Endometrial microvascular endothelial cells (primary cell): ENCODE measurements around the gene ELL. TPM values are rescaled to one million over a fixed set of nuclear protein-coding genes. Genes with fewer than 3 reads are reported as not detected.

Source experiments
- in situ Hi-C: cut with HindIII; loops from 2 replicates; pipeline ENCODE4 v1.10.0; 2017; ENCODE audit warnings: low sequenced_read_pairs, low pct_unique_long_range_greater_than_20kb; ENCODE audit errors: inconsistent ontology term
- total RNA-seq: library from RNA; depleted of rRNA; stranded (reverse); fragments of >200 nt; gene quantifications from one replicate; pipeline ENCODE4 v1.2.3, GENCODE V29; 2015; ENCODE audit errors: inconsistent ontology term

The ELL gene
- total RNA-seq, 1 donor from 2014 or later = 18.6 TPM

DNA sequence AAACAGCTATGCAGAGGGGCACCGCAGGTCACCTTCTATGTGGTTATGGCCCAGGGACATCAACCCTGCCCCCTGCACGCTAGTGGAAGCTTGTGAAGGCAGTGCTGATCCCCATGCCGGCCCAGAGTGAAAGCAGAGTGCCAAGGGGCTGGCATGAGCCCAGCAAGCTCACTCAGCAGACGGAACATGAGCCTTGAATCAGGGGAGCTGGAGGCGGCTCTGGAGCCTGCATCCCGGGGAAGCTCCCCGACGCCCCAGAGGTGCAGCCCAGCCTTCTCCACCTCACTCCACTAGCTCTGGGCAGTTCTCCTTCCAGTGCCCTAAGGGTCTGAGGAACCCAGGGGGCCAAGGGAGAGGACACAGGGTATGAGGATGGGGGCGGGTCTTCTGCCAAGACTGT is 64.9 kb downstream of the ELL start:
- in situ Hi-C loops = no loop called here

DNA sequence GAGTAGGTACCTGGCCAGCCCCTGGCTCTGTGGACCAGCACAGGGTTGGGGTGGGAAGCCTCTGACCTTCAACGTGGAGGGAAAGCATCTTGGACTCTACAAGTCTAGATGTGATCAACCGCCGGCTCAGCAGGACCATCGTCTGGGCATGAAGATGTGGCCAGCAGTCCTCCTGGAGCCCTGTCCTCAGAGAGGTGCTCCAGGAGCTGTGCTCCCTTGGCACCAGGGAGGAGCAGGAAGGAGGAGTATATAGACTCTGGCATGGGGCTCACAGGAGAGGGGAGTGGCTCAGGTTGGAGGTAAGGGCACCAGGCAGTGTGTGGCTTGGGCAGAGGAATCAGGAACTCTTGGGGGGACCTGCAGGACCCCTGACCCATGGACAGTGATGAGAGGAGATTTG is 65.6 kb downstream of the ELL start:
- in situ Hi-C loops = no loop called here

DNA sequence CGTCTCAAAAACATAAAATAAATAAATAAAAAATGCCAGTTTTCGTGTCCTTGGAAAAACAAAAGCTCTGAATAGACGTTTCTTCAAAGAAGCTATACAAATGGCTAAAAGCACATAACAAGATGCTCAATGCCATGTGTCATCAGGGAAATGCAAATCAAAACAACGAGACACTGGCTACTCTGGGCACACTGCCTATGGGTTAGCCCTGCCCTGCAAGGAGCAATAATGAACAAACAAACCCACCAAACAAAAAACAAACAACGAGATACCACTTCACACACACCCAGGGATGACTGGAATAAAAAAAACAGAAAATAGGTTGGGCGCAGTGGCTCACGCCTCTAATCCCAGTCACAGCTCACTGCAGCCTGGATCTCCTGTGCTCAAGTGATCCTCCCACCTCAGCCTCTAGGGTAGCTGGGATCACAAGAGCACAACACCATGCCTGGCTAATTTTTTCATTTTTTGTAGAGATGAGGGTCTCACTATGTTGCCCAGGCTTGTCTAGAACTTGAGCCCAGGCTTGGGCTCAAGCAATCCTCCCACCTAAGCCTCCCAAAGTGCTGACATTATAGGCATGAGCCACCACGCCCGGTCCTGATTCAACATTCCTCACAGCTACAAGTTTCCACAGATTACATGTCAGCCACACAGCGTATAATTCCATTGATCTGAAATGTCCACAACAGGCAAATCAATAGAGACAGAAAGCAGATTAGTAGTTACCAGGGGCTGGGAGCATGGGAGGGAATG is 68.4 kb downstream of the ELL start:
- in situ Hi-C loops = no loop called here

DNA sequence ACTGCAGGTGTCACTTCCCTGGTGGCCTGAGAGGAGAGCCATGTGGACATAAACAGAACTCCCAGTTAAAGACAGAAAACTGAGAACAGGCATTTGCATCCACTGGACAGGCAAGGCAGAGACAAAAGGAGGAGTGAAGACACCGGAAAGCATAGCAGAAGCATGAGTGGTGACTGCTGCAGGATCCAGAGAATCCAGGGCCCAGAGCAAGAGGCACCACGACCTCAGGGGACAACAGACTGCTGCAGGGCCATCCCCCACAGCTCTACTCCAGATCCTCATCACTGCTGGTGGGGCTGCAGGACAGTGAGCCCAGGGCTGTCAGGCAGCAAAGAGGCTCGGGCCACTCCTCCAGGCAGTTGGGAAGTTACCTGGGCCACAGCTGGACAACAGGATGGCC is 69.5 kb downstream of the ELL start:
- in situ Hi-C loops = no loop called here

DNA sequence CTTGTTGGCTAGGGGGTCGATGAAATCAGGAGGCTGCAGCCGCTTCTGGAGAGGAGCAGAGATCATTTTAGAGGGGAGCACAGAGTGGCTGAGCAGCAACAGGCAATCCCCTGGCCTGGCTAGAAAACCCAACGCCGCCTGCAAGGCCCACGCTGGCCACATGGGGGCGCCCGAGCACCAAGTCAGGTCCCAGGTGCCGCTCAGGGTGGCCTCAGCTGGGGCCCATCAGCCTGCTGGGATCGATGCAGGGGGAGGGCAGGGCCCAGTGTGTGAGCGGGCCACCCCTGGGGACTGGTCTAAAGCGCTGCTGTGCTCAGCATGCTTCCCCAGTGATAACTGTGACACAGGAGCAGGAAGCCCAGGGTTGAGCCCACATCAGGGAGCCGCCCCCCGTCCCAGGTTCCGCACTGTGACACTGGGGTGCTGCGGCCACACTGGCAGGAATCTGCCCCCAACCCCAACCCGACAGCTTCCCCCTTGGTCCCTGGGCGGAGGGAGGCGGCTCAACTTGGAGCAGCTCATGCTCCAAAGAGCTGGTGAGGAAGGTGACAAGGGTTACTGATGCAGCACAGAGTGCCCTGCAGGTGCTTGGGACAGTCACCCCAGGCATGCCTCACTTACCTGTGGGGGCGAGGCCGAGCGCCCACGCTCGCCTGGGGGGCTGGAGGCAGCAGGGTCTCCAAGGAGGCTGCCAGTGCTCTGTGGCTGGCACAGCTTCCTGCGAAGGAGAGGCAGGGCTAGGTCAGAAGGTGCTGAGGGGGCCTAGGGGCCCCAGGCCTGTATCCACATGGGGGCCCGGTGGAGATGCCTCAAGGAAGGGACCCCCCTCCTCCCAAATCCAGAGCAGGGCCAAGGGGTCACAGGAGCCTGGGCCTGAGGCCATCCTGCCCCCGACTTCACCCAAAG is 70.7 kb downstream of the ELL start:
- in situ Hi-C loops = no loop called here

DNA sequence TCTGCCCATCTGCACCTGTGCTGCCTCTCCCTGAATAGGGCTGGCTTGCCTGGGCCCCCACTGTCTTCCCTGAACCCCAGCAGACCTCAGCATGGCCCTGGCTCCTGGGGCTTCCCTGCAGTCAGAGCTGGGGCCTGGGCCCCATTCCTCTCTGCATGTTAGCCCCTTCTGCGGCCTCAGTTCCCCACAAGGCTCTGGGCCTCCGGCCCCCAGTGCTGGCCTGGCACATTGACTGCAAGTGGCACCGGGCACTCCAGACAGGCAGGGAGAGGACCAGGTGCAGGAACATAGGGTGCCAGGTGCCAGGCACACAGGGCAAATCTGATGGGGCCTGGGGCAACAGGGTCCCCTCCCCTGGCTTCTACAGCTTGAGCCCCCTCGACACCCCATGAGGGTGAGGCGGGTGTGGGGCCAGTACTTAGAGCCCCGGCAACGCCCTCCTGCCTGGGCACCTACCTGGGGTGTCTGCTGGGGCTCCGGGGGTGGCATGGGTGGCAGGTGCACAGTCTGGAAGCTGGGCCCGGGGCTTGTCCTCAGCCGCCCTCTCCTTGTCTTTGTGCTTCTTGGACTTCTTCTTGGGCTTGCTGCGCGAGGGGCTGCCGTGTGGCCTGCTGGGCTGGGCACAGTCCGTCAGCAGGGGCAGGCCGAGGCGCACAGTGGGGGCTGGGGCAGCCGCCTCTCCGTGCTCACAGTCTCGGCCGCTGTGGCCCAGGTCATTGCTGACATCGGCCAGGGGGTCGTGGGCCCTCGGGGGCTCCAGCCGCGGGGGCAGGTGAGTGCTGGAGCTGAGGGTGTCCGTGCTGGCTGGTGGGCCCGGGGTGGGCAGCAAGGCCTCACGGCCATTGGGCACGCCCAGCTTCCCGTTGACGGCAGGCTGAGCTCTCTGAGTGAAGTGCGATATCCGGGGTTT is 71.6 kb downstream of the ELL start:
- in situ Hi-C loops = no loop called here

DNA sequence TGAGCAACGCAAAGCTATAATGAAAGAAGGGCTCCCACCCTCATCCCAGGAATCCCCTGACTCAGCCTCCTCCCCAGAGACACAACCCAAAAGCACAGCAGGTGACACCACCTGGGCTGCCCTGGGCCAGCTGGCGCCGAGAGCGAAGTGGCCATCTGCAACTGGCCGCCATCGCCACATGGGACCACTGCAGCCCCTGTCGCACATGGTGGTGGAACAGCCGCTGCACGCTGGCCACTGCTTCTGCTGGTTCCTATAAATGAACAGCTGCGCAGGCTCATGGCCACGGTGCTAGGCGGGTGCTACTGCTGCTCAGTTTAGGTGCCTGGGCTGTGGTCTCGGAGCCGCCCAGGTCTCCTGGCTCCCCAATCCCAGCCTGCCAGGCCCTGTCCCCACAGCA is 72.3 kb downstream of the ELL start:
- in situ Hi-C loops = no loop called here

DNA sequence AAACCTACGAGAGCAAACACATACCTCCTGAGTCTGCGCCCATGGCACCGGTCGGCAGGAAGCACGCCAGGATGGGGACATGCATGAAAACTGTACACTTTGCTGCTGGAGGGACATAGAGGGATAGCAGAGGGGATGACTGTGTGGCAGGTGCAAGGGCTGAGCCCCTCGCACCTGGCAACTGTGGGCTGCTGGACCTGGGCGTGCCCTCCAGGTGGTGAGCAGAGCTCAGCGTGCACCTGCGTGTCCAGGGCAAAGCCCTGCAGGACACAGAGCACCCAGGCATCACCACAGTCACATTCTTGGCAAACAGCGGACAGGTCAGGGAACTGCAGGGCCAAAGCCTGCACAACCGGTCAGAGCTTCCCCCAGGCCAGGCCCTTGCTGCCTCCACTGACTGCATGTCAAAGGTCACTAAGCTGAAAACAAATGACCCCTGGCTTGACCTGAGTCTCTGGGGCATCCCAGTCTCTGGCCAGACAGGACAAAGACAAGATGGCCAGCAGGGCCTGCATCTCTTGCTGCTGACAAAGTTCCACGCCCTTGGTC is 75.0 kb downstream of the ELL start:
- in situ Hi-C loops = no loop called here

DNA sequence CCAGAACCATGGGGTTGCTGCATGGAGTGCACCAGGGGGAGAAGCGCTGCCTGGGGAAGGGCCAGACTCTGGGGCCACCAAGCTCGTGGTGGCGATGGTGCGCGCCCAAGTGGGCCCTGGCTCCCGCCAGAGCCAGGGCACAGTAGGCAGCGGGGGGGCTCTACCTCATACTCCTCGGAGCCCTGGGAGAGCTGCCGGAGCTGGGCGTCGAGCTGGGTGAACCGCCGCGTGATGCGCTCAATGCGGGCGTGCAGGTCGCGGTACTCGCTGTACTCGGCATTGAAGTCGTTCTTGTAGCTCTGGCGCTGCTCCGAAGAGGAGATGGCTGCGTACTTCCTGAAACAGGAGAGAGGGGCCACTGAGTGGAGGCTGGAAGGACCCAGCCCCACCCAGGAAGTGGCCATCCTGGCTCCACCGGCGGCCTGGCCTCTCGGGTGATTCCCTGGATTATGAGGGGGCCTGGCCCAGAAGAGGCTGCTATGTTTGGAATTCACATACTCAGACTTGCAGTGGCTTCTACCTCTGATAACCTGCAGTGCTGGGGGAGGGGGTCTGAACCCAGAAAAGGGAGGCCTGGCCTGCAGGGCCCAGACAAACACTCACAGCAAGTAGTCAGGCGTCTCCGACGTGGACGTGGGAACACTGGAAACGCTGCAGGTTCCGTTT is 75.6 kb downstream of the ELL start:
- in situ Hi-C loops = no loop called here

DNA sequence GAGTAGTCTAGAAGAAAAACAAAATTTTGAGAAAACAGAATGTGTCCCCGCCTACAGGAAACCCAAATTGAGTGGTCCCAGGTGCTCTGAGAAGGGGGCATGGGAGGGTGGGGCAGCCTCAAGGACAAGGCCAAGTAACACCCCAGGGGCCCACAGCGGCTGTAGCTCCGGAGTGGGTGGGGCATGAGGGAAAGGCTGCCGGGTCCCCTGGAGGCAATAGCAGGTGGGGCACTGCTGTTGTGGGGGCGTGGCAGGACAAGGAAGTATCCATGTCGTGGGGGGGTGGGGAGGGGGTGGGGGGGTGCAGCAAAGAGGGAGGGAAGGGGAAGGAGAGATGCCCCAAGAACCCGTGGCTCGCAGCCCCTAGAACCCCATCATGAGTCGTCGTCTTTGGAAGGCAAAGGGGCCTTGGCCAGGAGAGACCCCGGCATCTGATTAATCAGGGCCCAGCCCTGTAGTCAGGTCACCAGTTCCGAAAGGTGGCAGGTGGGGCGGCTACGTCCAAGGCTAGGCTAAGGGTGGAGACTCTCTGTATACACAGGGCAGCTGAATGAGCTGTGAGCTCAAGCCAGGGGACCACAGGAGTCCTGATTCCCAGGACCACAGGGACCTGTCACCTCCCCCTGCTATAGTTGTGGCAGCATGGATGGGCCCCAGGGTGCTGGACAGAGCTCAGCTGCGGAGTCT is 76.5 kb downstream of the ELL start:
- in situ Hi-C loops = no loop called here

DNA sequence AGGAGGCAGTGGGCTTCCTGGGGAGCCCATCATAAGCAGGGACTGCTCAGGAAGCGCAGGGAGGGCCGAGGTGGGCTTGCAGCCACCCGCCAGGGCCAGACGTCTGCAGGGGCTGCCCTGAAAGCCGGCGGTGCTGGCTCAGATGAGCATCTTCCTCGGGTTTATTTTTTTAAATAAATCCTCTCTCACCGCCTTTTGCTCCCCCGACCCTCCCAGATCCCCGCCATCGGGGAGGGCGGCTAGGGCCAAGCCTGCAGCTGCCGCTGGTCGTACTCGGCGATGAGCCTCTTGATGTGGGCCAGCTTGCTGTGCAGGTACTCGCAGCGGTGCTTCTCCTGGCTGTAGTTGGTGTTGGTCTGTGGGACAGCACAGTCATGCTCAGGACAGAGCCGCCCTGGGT is 77.4 kb downstream of the ELL start:
- in situ Hi-C loops = no loop called here

DNA sequence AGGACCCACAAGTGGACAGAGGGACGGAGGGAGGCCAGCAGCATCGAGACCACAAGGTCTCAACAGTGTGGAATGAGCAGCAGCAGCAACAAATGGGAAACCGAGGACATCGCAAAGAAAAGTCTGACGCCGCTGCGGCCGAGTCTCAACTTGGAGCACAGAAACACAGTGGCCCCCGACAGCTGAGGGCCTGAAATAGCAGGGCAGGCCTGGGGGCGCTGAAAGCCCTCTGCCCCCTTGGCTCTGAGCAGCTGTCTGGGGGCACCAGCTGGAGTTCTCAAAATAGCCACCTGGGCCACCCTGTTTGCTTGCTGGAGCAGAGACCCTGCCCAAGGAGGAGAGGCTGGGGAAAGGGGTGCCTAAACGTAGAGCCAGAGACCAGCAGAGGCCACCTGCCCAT is 78.0 kb downstream of the ELL start:
- in situ Hi-C loops = no loop called here

DNA sequence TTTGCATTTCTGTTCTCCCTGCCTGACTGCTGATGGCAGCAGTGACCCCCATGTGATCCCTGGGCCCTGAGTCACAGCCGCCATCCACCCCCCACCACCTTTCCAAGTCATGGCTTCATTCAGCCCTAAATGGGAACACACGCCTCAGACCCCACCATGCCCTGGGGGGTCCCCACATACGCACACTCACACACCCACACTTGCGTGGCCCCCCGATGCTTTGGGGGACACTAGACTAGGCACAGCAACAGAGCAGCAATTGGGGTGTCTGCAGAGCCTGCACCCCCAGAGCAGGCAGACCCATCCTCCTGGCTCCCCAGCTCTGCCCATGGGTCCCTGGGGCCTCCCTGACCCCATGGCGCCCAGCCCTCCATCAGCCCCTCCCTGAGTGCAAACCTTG is 78.5 kb downstream of the ELL start:
- in situ Hi-C loops = no loop called here

DNA sequence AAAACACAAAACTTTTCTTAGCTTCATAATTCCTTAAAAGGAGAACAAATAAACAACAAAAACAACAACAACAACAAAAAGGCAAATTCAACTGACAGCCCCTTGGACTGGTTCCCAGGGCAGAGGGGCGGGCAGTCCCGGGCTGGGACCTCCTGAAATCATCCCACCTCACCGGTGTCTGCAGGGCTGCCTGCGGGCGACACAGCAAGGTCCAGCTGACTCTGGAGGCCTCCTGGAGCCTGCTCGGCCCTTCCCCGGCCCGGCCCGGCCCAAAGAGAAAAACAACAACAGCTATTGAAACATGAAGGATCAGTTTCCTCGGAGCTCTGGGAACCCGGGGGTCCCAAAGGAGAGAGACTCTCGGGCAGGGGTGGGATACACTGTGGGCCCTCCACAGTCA is 78.9 kb downstream of the ELL start:
- in situ Hi-C loops = no loop called here

DNA sequence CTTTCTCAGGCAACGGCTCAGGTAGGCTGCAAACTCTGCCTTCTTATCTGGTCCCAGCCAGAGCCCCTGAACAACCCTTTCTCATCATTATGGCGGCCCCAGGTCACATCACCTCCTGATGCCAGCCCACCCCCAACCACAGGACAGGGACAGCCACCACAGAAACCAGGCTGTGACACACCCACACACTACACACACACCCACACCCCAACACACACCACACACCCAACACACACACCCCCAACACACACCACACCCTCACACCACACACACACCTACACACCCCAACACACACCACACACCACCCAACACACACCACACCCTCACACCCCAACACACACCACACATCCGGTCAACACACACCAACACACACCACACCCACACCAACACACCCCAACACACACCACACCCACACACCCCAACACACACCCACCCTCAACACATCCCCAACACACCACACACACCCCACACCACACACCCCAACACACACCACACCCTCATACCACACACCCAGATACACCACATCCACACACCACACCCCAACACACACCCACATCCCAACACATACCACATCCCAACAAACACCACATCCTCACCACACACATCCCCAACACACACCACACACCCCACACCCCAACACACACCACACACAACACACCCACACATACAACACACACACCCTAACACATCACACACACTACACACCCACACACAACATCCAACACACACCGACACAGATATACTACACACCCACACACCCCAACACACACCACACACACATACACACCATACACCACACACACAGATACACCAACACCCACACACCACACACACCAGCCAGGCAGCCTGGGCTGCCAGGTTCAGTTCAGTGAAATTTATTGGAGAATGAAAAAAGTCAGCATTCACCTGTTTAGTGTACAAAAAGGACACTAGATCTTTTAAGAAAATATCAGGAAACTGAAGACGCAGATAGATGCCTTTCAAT is 79.8 kb downstream of the ELL start:
- in situ Hi-C loops = no loop called here

DNA sequence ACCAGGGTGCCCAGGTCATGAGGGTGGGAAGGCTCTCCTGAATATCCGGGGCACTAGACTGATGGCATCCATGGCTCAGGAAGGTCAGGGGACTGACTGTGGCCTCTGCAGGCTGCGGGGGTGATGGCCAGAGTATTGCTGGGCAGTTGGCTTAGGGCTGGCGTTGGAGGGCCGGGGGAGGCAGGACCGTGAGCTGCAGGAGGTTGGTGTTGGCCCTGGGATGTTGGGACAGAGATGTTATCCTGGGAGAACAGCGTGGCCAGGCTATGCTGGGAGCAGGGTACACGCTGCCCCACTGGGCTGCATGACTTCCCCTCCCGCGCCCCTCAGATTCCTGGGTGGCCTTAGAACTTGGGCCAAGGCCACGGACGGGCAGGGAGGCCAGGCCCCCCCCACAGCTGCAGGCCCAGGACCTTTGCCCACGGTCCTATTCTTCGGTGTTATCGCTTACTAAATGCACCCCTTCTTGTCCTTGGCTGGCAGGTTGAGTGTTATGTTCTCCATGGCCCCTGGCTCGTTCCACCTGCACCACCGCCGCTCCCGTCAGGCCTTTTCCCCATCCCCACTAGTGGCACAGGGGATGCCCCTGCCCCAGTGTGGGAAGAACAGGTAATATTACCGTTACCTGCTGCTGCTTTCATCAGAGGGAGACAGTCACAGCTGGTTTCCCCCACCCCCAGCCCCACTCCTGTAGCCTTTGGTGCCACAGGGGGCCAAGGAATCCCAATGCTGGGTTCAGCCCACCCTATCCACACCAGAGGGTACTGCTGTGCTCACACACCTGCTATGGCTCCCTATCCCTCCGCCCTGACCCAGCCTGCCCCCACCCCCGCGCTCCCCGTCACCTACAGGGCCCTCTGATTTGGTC is 80.7 kb downstream of the ELL start:
- in situ Hi-C loops = no loop called here
